ENCODE results near the gene ITPK1.
"Not testable (repeated sequence)": the region's sequence is repeated elsewhere in the genome, so short reads cannot be mapped to it uniquely, and the experiment has no call there.

ITPK1 gene

DNA sequence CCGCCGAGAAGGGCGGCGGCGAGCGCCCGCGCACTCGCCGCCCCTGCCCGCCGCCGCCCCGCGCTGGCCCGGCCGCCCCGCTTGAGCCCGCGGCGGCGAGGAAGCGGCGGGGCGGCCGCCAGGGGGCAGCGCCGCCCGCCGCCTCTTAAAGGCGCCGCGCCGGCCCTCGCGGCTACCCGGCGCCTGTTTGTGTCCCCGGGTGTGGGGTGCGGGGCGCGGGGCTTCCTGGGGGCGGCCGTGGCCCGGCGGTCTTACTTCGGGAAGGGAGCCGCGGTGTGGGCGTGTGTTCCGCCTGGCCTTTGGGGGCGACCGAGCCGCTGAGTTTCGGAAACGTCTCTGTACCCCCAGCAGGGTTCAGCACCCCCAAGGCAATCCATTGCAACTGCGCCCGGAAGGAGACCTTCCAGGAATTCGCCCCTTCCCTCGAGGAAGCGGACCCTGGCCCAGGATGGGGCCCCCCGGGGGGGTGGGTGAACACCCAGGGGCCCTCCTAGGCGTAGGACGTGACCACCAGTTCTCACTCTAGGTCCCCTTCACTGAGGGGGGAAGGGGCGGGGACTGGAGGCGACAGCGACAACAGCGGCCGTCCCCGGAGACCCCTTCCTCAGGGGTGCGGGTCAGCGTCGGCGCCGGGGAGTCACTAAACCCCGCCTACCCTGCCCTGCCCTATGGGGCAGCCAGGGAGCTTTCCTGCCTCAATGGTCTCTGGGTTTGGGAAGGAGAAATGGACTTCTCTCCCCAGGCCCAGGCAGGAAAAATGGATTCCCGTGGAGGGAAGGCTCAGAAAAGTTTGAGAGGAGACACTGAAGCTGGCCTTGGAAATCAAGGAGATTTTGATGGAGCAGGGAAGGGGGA, at the start of gene ITPK1:
ITPK1 (minus strand) TSS at position 105 of the 855 bp plus-strand sequence. CDS start 762 bp downstream, outside the sequence.
- H3K4me1 ChIP-seq (ENCODE audit: control insufficient read depth, insufficient read depth, low read length, unreplicated experiment) = peaks cover 31% of the 10 kb centered on the region
- H2AFZ ChIP-seq (ENCODE audit: low read length, unreplicated experiment) = peak within 1 kb of the TSS; percentile 94
- H3K27ac ChIP-seq (ENCODE audit: low read depth, low read length) = peak within 1 kb of the TSS; percentile 61
- H3K36me3 ChIP-seq (ENCODE audit: insufficient read depth, low read length) = no peaks in the 10 kb centered on the region
- H3K79me2 ChIP-seq (ENCODE audit: control insufficient read depth, insufficient read depth, low read length, unreplicated experiment) = peaks cover 9% of the 10 kb centered on the region
- no peaks in the 10 kb centered on the region for H3K27me3 ChIP-seq (ENCODE audit: insufficient read depth, low read length)
- H3K4me3 ChIP-seq (ENCODE audit: low read depth, low read length) = peak within 1 kb of the TSS; percentile 93

DNA sequence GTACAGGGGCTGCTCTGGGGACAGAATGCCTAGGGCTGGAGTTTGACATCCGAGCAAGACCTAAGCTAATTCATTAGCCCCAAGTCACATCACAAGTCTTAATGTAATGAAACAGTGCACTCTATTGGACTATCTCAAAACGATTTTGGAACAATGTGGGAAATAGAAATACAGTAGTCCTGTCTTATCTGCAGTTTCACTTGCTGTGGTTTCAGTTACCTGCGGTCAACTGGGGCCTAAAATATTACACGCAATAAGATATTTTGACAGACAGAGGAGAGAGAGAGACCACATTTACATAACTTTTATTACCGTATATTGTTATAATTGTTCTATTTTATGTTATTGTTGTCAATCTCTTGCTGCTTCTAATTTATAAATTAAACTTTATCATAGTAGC, 47.8 kb upstream of the ITPK1 start:
- H3K4me3 ChIP-seq (ENCODE audit: low read depth, low read length) = no peak overlapping the region
- no peak overlapping the region for H2AFZ ChIP-seq (ENCODE audit: low read length, unreplicated experiment)
- H3K4me1 ChIP-seq (ENCODE audit: control insufficient read depth, insufficient read depth, low read length, unreplicated experiment) = no peaks in the 10 kb centered on the region
- H3K27me3 ChIP-seq (ENCODE audit: insufficient read depth, low read length) = no peaks in the 10 kb centered on the region
- no peaks in the 10 kb centered on the region for H3K79me2 ChIP-seq (ENCODE audit: control insufficient read depth, insufficient read depth, low read length, unreplicated experiment)
- no peak overlapping the region for H3K27ac ChIP-seq (ENCODE audit: low read depth, low read length)
- no peaks in the 10 kb centered on the region for H3K36me3 ChIP-seq (ENCODE audit: insufficient read depth, low read length)

- Histone ChIP-seq H3K27ac (ENCODE audit: low read depth, low read length) (no peak overlapping the region), H2AFZ (ENCODE audit: low read length, unreplicated experiment) (no peak overlapping the region), H3K27me3 (ENCODE audit: insufficient read depth, low read length) (no peaks in the 10 kb centered on the region), H3K36me3 (ENCODE audit: insufficient read depth, low read length) (no peaks in the 10 kb centered on the region), H3K79me2 (ENCODE audit: control insufficient read depth, insufficient read depth, low read length, unreplicated experiment) (no peaks in the 10 kb centered on the region), H3K4me1 (ENCODE audit: control insufficient read depth, insufficient read depth, low read length, unreplicated experiment) (no peaks in the 10 kb centered on the region), H3K4me3 (ENCODE audit: low read depth, low read length) (no peak overlapping the region)
These were observed 45.8 kb upstream of the ITPK1 start for GRCh38 chr14:93161411-93161940.

DNA sequence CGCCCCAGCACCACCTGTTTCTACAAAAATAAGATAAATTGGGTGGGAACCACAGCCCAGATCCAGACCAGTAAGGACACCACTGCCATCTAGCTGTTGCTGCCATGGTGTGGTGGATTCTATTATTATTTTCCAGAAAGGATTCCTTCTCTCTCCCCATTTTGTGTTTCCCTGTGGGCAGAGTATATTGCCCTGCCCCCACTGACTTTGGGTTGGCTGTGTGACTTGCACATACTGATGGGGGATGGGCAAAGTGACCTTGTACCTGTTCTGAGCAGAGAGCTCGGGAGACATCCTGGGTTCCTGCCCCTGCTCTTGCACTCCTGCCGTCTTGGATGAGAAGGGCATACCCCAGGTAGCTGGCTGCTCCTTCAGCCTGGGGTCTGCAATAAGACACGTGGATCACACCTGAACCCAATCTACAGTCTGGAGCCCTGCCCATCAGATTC, 44.7 kb upstream of the ITPK1 start:
- H3K4me3 ChIP-seq (ENCODE audit: low read depth, low read length) = no peak overlapping the region
- no peaks in the 10 kb centered on the region for H3K79me2 ChIP-seq (ENCODE audit: control insufficient read depth, insufficient read depth, low read length, unreplicated experiment)
- H3K27ac ChIP-seq (ENCODE audit: low read depth, low read length) = no peak overlapping the region
- H2AFZ ChIP-seq (ENCODE audit: low read length, unreplicated experiment) = no peak overlapping the region
- H3K4me1 ChIP-seq (ENCODE audit: control insufficient read depth, insufficient read depth, low read length, unreplicated experiment) = no peaks in the 10 kb centered on the region
- H3K27me3 ChIP-seq (ENCODE audit: insufficient read depth, low read length) = no peaks in the 10 kb centered on the region
- no peaks in the 10 kb centered on the region for H3K36me3 ChIP-seq (ENCODE audit: insufficient read depth, low read length)

GRCh38 chr14:93159625-93160352, 44.1 kb upstream of the ITPK1 start:
- not testable (repeated sequence) for H3K79me2 ChIP-seq (ENCODE audit: control insufficient read depth, insufficient read depth, low read length, unreplicated experiment); H3K36me3 ChIP-seq (ENCODE audit: insufficient read depth, low read length); H3K27ac ChIP-seq (ENCODE audit: low read depth, low read length); H3K4me1 ChIP-seq (ENCODE audit: control insufficient read depth, insufficient read depth, low read length, unreplicated experiment); H2AFZ ChIP-seq (ENCODE audit: low read length, unreplicated experiment); H3K27me3 ChIP-seq (ENCODE audit: insufficient read depth, low read length); H3K4me3 ChIP-seq (ENCODE audit: low read depth, low read length)

GRCh38 chr14:93158349-93158748, 42.6 kb upstream of the ITPK1 start:
- not testable (repeated sequence) for H3K79me2 ChIP-seq (ENCODE audit: control insufficient read depth, insufficient read depth, low read length, unreplicated experiment); H3K27me3 ChIP-seq (ENCODE audit: insufficient read depth, low read length); H3K4me1 ChIP-seq (ENCODE audit: control insufficient read depth, insufficient read depth, low read length, unreplicated experiment); H3K4me3 ChIP-seq (ENCODE audit: low read depth, low read length); H2AFZ ChIP-seq (ENCODE audit: low read length, unreplicated experiment); H3K36me3 ChIP-seq (ENCODE audit: insufficient read depth, low read length); H3K27ac ChIP-seq (ENCODE audit: low read depth, low read length)

GRCh38 chr14:93156693-93157369, 41.1 kb upstream of the ITPK1 start:
- no peak overlapping the region for H3K27ac ChIP-seq (ENCODE audit: low read depth, low read length)
- no peaks in the 10 kb centered on the region for H3K79me2 ChIP-seq (ENCODE audit: control insufficient read depth, insufficient read depth, low read length, unreplicated experiment)
- no peaks in the 10 kb centered on the region for H3K27me3 ChIP-seq (ENCODE audit: insufficient read depth, low read length)
- H3K4me1 ChIP-seq (ENCODE audit: control insufficient read depth, insufficient read depth, low read length, unreplicated experiment) = no peaks in the 10 kb centered on the region
- no peak overlapping the region for H3K4me3 ChIP-seq (ENCODE audit: low read depth, low read length)
- no peak overlapping the region for H2AFZ ChIP-seq (ENCODE audit: low read length, unreplicated experiment)
- no peaks in the 10 kb centered on the region for H3K36me3 ChIP-seq (ENCODE audit: insufficient read depth, low read length)

DNA sequence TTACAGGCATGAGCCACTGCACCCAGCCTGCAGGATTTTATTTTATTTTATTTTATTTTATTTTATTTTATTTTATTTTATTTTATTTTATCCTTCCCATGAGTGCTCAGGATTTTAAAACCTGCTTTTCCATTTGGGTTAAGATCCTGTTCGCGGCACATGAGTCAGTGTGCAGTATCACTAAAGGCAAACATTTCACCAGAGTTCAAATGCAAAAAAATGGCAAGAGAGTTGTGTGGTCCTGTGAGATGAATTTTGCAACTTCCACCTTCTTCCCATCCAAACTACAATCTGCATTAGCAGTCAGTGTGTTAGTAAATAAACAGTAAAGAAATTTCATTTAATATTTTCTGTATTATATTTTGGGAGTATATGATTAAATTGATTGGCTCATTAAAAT, 39.9 kb upstream of the ITPK1 start:
- Histone ChIP-seq H3K27me3 (ENCODE audit: insufficient read depth, low read length) (no peaks in the 10 kb centered on the region), H3K4me1 (ENCODE audit: control insufficient read depth, insufficient read depth, low read length, unreplicated experiment) (peaks cover 7% of the 10 kb centered on the region), H3K4me3 (ENCODE audit: low read depth, low read length) (no peak overlapping the region), H3K27ac (ENCODE audit: low read depth, low read length) (no peak overlapping the region), H3K79me2 (ENCODE audit: control insufficient read depth, insufficient read depth, low read length, unreplicated experiment) (no peaks in the 10 kb centered on the region), H3K36me3 (ENCODE audit: insufficient read depth, low read length) (no peaks in the 10 kb centered on the region), H2AFZ (ENCODE audit: low read length, unreplicated experiment) (no peak overlapping the region)

DNA sequence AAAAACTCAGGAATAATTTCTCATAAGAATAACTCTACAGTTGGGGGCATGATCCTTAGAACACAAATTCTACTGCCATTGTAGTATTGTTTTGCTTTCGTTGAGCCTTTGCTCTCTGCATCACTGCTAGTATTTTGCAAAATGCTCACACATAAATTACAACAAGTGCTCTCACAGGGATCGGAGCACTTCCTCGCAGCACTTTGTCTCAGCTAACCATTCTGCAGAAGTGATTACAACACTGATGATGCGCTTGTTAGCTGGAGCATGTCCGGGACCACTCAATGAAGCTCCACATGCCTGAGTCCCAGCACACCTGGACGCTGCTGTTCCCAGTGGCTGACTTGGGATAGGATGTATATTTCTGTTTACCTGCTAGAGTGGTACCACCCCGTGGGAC, 37.4 kb upstream of the ITPK1 start:
- Histone ChIP-seq H3K4me1 (ENCODE audit: control insufficient read depth, insufficient read depth, low read length, unreplicated experiment) (peaks cover 10% of the 10 kb centered on the region), H2AFZ (ENCODE audit: low read length, unreplicated experiment) (no peak overlapping the region), H3K79me2 (ENCODE audit: control insufficient read depth, insufficient read depth, low read length, unreplicated experiment) (no peaks in the 10 kb centered on the region), H3K27ac (ENCODE audit: low read depth, low read length) (no peak overlapping the region), H3K4me3 (ENCODE audit: low read depth, low read length) (no peak overlapping the region), H3K36me3 (ENCODE audit: insufficient read depth, low read length) (no peaks in the 10 kb centered on the region), H3K27me3 (ENCODE audit: insufficient read depth, low read length) (no peaks in the 10 kb centered on the region)

Data from ACC112 (cell line).